GM12873 (cell line): ENCODE results near the gene PACS1.

Experiments
- TF ChIP-seq, protein P1 (sequence below): IDR thresholded peaks from 2 replicates; pipeline ENCODE4 v1.5.1; 2012; ENCODE audit warnings: low read depth, mild to moderate bottlenecking, moderate library complexity, low read length, control low read depth; ENCODE audit not compliant: insufficient read depth; ENCODE audit errors: missing control alignments

PACS1 gene

DNA sequence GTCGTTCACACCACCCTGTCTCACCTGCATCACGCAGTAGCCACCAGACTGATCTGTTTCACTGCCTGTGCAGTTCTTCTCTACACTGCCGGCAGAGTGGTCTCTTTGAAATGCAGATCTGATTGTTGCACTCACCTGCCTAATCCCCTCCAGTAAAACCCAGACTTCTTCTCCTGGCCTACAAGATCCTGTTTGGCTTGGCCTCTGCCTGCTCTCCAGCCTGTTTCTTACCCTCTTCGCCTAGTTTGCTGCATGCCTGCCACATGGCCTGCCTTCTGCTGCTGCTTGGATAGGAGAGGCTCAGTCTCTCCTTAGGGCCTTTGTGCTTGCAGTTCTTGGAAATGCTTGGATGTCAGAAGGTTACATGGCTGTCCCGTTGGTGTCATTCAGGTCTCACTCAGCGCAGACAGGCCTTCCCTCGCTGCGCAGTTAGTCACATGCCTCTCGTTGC lies 42.0 kb downstream of the PACS1 start:
- TF ChIP-seq, protein P1, sequence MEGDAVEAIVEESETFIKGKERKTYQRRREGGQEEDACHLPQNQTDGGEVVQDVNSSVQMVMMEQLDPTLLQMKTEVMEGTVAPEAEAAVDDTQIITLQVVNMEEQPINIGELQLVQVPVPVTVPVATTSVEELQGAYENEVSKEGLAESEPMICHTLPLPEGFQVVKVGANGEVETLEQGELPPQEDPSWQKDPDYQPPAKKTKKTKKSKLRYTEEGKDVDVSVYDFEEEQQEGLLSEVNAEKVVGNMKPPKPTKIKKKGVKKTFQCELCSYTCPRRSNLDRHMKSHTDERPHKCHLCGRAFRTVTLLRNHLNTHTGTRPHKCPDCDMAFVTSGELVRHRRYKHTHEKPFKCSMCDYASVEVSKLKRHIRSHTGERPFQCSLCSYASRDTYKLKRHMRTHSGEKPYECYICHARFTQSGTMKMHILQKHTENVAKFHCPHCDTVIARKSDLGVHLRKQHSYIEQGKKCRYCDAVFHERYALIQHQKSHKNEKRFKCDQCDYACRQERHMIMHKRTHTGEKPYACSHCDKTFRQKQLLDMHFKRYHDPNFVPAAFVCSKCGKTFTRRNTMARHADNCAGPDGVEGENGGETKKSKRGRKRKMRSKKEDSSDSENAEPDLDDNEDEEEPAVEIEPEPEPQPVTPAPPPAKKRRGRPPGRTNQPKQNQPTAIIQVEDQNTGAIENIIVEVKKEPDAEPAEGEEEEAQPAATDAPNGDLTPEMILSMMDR = no peak

- TF ChIP-seq, protein P1 = no peak
Observed at GRCh38 chr11:66112601-66113499, 42.8 kb downstream of the PACS1 start.

GRCh38 chr11:66115638-66116301 lies 45.7 kb downstream of the PACS1 start:
- TF ChIP-seq, protein P1 = no peak

- TF ChIP-seq, protein P1 = no peak
Observed at GRCh38 chr11:66116576-66117361, 46.7 kb downstream of the PACS1 start.

DNA sequence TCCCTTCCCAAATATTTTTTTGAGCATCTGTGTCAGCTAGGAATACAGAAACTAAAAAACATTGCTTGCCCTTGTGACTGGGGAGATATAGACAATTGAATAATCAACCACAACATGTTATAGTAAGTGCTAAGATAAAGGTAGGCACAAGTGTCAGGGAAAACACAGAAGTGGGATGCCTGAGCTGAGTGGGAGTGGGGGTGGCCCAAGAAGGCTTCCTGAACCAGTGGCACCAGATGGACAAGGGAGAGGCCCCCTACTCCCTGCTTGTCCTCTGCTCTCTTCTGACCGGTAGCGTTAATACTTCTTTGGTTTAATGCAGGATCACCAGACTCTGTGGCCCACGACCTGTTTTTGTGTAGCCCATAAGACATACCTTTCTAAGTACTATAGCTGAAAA lies 48.8 kb downstream of the PACS1 start:
- TF ChIP-seq, protein P1 = no peak

GRCh38 chr11:66119348-66120133 lies 49.5 kb downstream of the PACS1 start:
- TF ChIP-seq, protein P1 = no peak

DNA sequence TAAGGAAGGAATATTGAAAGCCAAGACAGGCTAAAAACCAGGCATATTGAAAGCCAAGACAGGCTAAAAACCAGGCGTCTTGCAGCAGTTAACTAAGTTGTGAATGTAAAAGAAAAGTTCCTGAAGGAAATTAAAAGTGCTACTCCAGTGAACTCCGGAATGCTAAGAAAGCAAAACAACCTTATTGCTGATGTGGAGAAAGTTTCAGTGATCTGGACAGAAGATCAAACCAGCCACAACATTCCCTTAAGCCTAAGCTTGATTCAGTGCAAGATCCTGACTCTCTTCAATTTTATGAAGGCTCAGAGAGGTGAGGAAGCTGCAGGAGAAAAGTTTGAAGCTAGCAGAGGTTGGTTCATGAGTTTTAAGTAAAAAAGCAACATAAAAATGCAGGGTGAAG lies 51.4 kb downstream of the PACS1 start:
- TF ChIP-seq, protein P1 = no peak
